AG04449 (cell line): ENCODE data around the gene VPS11.
"Not testable (repeated sequence)": the region's sequence is repeated elsewhere in the genome, so short reads cannot be mapped to it uniquely, and the experiment has no call there.

Experiments used
- CTCF ChIA-PET: fragments of 350-600 bp; formaldehyde crosslinking; extraction: SDS; loops from one replicate; lab custom pipeline; 2021; ENCODE audit warnings: antibody characterized with exemption; lab: Yijun Ruan, JAX
- POLR2A ChIA-PET: fragments of 400-600, 350-600 bp; formaldehyde crosslinking; extraction: SDS; loops from one replicate; lab custom pipeline; 2020; ENCODE audit warnings: antibody characterized with exemption, inconsistent platforms; lab: Yijun Ruan, JAX
- DNase-seq: peaks from one replicate; pipeline ENCODE4 v3.0.0-alpha.2; 2010; ENCODE audit warnings: low read depth, low spot score
- H3K4me3 ChIP-seq: 2 replicates; pipeline ENCODE4 v1.5.1; 2011; ENCODE audit warnings: low read depth, mild to moderate bottlenecking, control low read depth, low read length
- TF ChIP-seq, protein P1 (sequence below): IDR thresholded peaks from one replicate; pipeline ENCODE4 v1.5.1; 2011; ENCODE audit warnings: mild to moderate bottlenecking, moderate library complexity, low read length, control low read depth, inconsistent platforms; ENCODE audit not compliant: insufficient read depth; ENCODE audit errors: missing control alignments

Gene VPS11

DNA sequence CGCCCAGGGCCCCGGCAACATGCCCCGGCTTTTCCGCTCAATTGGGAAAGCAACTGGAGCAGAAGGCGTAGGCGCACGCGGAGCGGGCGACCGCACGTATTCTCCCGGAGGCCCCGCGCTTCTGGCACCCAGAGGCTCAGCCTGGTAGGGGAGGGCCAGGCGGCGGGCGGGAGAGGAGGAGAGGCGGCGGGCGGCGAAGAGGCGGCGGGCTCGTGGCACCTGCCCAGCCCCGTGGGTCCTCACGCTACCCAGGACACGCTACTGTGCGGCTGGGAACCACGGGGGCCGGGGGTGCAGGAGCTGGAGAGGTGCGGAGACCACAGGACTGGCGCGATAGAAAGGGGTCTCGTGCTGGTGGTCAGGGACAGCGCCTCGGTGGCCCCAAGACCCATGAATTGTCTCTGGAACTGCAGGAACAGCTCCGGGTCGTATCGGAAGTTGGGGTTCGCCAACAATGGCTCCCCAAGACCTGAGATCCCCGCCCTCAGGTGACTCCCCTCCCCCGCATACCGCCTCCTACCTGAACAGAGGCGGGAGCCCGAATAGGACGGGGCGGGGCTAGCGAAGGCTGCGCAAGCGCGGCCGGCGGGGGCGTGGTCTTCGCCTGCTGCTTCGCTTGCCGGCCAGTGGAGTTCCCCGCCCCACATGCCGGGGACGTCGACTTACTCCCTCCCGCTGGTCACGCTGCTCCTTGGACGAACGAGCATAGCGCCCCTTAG lies 37.1 kb upstream of the VPS11 start, which contains the start of gene SLC37A4:
Gene SLC37A4 (minus strand): TSS at position 549 of the 719 bp plus-strand sequence.
- H3K4me3 ChIP-seq, result peak within 1 kb of the TSS; percentile 90
- TF ChIP-seq, protein P1, sequence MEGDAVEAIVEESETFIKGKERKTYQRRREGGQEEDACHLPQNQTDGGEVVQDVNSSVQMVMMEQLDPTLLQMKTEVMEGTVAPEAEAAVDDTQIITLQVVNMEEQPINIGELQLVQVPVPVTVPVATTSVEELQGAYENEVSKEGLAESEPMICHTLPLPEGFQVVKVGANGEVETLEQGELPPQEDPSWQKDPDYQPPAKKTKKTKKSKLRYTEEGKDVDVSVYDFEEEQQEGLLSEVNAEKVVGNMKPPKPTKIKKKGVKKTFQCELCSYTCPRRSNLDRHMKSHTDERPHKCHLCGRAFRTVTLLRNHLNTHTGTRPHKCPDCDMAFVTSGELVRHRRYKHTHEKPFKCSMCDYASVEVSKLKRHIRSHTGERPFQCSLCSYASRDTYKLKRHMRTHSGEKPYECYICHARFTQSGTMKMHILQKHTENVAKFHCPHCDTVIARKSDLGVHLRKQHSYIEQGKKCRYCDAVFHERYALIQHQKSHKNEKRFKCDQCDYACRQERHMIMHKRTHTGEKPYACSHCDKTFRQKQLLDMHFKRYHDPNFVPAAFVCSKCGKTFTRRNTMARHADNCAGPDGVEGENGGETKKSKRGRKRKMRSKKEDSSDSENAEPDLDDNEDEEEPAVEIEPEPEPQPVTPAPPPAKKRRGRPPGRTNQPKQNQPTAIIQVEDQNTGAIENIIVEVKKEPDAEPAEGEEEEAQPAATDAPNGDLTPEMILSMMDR, result peak; percentile 92
- POLR2A ChIA-PET, result no interaction called here
- CTCF ChIA-PET, result interaction anchor here (0.8 to 4.7 kb wide), 5 partner anchors 10 to 166 kb away, joined by 3 to 54 read pairs (median 34); partner anchors contain the start of genes RPS25 and TRAPPC4
- DNase-seq, result peak; percentile 78

DNA sequence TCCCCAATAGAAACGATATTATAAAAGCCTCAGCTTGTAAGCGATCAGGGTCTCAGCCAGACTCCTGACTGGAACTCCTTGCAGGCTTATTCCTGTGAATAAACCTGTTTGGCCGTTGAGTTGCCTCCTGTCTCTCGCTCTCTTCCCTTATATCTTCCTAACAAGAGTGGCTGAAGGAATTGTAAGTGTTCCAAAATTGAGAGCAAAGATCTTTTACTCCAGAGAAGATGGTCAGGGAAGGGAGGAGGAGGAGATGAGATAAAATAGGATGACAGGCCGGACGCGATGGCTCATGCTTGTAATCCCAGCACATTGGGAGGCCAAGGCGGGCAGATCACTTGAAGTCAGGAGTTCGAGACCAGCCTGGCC lies 35.7 kb upstream of the VPS11 start:
- POLR2A ChIA-PET, result interaction anchor here (1.0 kb wide), 1 partner anchor 14 kb away, joined by 3 read pairs; the partner anchor contains the start of gene RPS25
- TF ChIP-seq, protein P1, result no peak
- H3K4me3 ChIP-seq, result no peak overlapping the region
- no peak for DNase-seq
- CTCF ChIA-PET, result interaction anchor here (0.9 to 4.7 kb wide), 9 partner anchors 11 to 33 kb away, joined by 3 to 54 read pairs (median 6); partner anchors contain the start of genes RPS25 and TRAPPC4

DNA sequence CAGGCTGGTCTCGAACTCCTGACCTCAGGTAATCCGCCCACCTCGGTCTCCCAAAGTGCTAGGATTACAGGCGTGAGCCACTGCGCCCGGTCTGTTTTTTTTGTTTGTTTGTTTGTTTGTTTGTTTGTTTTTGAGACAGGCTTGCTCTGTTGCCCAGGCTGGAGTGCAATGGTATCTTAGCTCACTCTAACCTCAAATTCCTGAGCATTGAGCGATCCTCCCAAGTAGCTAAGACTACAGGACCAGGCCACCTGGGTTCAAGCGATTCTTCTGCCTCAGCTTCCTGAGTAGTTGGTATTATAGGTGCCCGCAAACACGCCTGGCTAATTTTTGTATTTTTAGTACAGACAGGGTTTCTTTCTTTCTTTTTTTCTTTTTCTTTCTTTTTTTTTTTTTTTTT lies 34.2 kb upstream of the VPS11 start:
- DNase-seq, POLR2A ChIA-PET, H3K4me3 ChIP-seq: not testable (repeated sequence)
- CTCF ChIA-PET, result interaction anchor here (1.7 to 4.7 kb wide), 3 partner anchors 10 to 20 kb away, joined by 11 to 54 read pairs (median 34); partner anchors contain the start of genes RPS25 and TRAPPC4

DNA sequence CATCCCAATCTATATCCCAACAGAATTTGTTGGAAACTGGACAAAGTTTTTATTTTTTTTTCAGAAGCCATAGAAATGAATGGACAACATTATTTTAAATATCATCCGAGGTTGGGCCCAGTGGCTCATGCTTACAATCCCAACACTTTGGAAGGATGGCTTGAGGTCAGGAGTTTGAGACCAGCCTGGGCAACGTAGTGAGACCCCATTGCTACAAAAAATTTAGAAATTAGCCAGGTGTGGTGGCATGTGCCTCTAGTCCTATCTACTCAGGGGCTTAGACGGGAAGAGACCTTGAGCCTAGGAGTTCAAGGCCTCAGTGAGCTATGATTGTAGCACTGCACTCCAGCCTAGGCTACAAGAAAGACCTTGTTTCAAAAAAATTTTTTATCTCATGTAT lies 32.8 kb upstream of the VPS11 start:
- ChIA-PET POLR2A (no interaction called here), CTCF (interaction anchor here (1.0 to 1.4 kb wide), 2 partner anchors 9 to 162 kb away, joined by 3 read pairs; no protein-coding TSS in a partner anchor)
- no peak overlapping the region for H3K4me3 ChIP-seq
- TF ChIP-seq, protein P1, result no peak
- DNase-seq, result no peak

DNA sequence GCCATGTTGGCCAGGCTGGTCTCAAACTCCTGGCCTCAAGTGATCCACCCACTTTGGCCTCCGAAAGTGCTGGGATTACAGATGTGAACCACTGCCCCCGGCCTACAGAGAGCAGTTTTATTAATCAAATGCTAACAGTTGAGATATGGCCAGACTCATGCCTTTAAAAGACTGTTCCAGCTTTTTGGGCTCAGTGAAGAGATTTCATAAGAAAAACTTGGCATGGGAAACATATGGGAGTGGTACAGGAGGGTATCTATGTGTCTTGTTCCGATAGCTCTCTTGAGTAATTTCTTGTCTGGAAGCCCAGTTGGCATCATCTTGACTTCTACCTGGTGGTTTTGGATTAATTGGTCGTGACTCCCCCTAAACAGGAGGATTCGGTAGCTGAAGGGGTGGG lies 28.7 kb upstream of the VPS11 start:
- TF ChIP-seq, protein P1, result no peak
- ChIA-PET CTCF (interaction anchor here (0.7 to 1.0 kb wide), 2 partner anchors 8 to 20 kb away, joined by 3 read pairs; partner anchors contain the start of gene TRAPPC4), POLR2A (interaction anchor here (0.7 kb wide), 1 partner anchor 87 kb away, joined by 3 read pairs; no protein-coding TSS in a partner anchor)

DNA sequence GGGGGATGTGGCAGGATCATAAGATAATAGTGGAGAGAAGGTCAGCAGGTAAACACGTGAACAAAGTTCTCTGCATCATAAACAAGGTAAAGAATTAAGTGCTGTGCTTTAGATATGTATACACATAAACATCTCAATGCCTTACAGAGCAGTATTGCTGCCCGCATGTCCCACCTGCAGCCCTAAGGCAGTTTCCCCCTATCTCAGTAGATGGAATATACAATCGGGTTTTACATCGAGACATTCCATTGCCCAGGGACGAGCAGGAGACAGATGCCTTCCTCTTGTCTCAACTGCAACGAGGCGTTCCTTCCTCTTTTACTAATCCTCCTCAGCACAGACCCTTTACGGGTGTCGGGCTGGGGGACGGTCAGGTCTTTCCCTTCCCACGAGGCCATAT lies 28.1 kb upstream of the VPS11 start:
- CTCF ChIA-PET, result interaction anchor here (1.0 to 6.5 kb wide), 2 partner anchors 9 to 350 kb away, joined by 3 to 38 read pairs; partner anchors contain the start of gene SLC37A4
- H3K4me3 ChIP-seq, DNase-seq, POLR2A ChIA-PET: not testable (repeated sequence)

More for the DNA sequence above, 28.7 kb upstream of the VPS11 start:
- DNase-seq, result no peak
- no peak overlapping the region for H3K4me3 ChIP-seq
